ENCODE measurements around the gene ATP9A. TPM values are rescaled to one million over a fixed set of nuclear protein-coding genes. Genes with fewer than 3 reads are reported as not detected.
"Not testable (repeated sequence)": the region's sequence is repeated elsewhere in the genome, so short reads cannot be mapped to it uniquely, and the experiment has no call there.

Gene ATP9A
- total RNA-seq, 2 experiments from 2014 or later = 0.11 to 0.19 TPM

DNA sequence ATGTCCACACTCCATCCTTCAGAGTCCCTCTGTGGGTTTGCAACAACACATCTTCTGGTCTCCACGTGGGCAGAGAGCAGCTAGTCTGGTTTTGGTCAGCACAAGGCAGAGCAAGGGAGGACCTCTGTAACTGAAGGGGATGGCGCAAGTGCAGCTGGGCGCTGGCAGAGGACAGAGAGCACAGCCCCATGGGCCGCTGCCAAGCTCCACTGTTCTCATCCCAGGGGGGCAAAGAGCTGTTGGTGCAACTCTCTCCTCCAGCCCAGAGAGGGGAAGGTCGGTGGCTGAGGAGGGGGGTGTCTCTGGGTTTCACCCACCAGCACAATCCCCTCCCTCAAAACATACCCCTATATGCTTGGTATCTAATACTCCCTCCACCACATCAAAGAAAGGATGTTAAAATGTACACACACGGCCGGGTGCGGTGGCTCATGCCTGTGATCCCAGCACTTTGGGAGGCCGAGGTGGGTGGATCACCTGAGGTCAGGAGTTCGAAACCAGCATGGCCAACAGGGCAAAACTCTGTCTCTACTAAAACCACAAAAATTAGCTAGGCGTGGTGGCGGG, 9.1 kb downstream of the ATP9A start:
- intact Hi-C loops (cut with DNase I, micrococcal nuclease) = no loop called here

DNA sequence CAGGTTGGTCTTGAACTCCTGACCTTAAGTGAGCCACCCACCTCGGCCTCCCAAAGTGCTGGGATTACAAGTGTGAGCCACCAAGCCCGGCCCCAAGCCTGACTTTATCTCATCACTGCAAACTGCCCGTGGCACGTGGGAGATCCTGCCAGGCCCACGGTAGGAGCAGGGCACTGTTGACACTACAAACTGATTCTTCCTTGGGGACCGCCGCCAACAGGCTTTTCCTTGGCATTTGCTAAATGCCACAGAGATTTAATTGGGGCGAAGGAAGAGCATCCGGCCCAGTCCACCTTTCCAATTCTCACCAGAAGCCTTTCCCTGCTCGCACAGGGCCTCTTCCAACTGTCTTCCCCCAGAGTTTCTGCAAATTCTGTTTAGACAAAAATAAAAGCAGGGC, 11.0 kb downstream of the ATP9A start:
- Mint-ChIP-seq H3K27me3 (no peaks in the 10 kb centered on the region), H3K4me1 (ENCODE audit: low read depth) (no peaks in the 10 kb centered on the region), H3K4me3 (no peak overlapping the region), H3K9me3 (no peaks in the 10 kb centered on the region), H3K36me3 (ENCODE audit: low read depth) (no peaks in the 10 kb centered on the region), H3K27ac (no peak overlapping the region)
- ATAC-seq (ENCODE audit: poor library complexity) (no peak), DNase-seq (no peak)
- Histone ChIP-seq H3K4me3 (ENCODE audit: low read length) (no peak overlapping the region), H3K36me3 (ENCODE audit: insufficient read depth, low read length) (no peaks in the 10 kb centered on the region), H3K27ac (ENCODE audit: low read depth in 1 of 2, low read length in 2 of 2) (no peak overlapping the region), H3K4me1 (ENCODE audit: insufficient read depth, low read length) (no peaks in the 10 kb centered on the region), H3K9me3 (ENCODE audit: control insufficient read depth in 1 of 2, insufficient read depth in 1 of 2, low read length in 2 of 2) (peaks cover 0 to 5% of the 10 kb centered on the region in 2 experiments), H3K27me3 (ENCODE audit: control insufficient read depth in 1 of 2, insufficient read depth in 2 of 2, low read length in 2 of 2) (no peaks in the 10 kb centered on the region)
- ChIA-PET POLR2A (no interaction called here), CTCF (no interaction called here)
- TF ChIP-seq, protein P1, sequence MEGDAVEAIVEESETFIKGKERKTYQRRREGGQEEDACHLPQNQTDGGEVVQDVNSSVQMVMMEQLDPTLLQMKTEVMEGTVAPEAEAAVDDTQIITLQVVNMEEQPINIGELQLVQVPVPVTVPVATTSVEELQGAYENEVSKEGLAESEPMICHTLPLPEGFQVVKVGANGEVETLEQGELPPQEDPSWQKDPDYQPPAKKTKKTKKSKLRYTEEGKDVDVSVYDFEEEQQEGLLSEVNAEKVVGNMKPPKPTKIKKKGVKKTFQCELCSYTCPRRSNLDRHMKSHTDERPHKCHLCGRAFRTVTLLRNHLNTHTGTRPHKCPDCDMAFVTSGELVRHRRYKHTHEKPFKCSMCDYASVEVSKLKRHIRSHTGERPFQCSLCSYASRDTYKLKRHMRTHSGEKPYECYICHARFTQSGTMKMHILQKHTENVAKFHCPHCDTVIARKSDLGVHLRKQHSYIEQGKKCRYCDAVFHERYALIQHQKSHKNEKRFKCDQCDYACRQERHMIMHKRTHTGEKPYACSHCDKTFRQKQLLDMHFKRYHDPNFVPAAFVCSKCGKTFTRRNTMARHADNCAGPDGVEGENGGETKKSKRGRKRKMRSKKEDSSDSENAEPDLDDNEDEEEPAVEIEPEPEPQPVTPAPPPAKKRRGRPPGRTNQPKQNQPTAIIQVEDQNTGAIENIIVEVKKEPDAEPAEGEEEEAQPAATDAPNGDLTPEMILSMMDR (IDR thresholded peaks at IDR 0.05) = no peak
- intact Hi-C loops (cut with DNase I, micrococcal nuclease) = no loop called here

More for the DNA sequence above, 9.1 kb downstream of the ATP9A start:
- POLR2A ChIA-PET = no interaction called here
- DNase-seq = no peak
- peaks cover 4% of the 10 kb centered on the region for H3K27me3 Mint-ChIP-seq
- no peak overlapping the region for H3K27ac Mint-ChIP-seq
- Histone ChIP-seq H3K9me3 (ENCODE audit: control insufficient read depth in 1 of 2, insufficient read depth in 1 of 2, low read length in 2 of 2) (peaks cover 0 to 10% of the 10 kb centered on the region in 2 experiments), H3K27ac (ENCODE audit: low read depth in 1 of 2, low read length in 2 of 2) (no peak overlapping the region), H3K36me3 (ENCODE audit: insufficient read depth, low read length) (no peaks in the 10 kb centered on the region), H3K4me1 (ENCODE audit: insufficient read depth, low read length) (no peaks in the 10 kb centered on the region), H3K27me3 (ENCODE audit: control insufficient read depth in 1 of 2, insufficient read depth in 2 of 2, low read length in 2 of 2) (no peaks in the 10 kb centered on the region), H3K4me3 (ENCODE audit: low read length) (no peak overlapping the region)
- no peaks in the 10 kb centered on the region for H3K36me3 Mint-ChIP-seq (ENCODE audit: low read depth)
- H3K9me3 Mint-ChIP-seq = no peaks in the 10 kb centered on the region
- CTCF ChIA-PET = no interaction called here
- no peak for ATAC-seq (ENCODE audit: poor library complexity)
- TF ChIP-seq, protein P1 (IDR thresholded peaks at IDR 0.05) = no peak
- H3K4me3 Mint-ChIP-seq = no peak overlapping the region
- no peaks in the 10 kb centered on the region for H3K4me1 Mint-ChIP-seq (ENCODE audit: low read depth)

DNA sequence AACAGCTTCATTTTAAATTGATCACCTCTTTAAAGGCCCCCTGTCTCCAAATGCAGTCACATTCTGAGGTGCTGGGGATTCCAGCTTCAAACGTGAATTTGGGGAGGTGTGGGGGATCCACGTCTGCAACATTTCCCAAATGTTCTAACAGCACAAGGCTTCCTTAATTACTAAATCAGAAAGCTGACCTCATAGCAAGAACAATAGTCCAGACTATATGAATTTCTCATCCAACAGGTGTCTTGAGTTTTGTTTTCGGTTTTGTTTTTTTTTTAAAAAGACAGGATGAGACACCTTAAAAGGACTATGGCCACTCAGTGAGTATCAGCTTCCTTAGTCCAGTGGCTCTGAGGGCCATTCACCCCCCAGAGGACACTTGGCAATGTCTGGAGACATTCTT, 11.5 kb downstream of the ATP9A start:
- ChIA-PET CTCF (no interaction called here), POLR2A (no interaction called here)
- no peaks in the 10 kb centered on the region for H3K27me3 ChIP-seq (ENCODE audit: control insufficient read depth in 1 of 2, insufficient read depth in 2 of 2, low read length in 2 of 2)
- Mint-ChIP-seq H3K27ac (no peak overlapping the region), H3K9me3 (no peaks in the 10 kb centered on the region), H3K27me3 (no peaks in the 10 kb centered on the region), H3K36me3 (ENCODE audit: low read depth) (no peaks in the 10 kb centered on the region), H3K4me1 (ENCODE audit: low read depth) (no peaks in the 10 kb centered on the region), H3K4me3 (no peak overlapping the region)
- no peak overlapping the region for H3K4me3 ChIP-seq (ENCODE audit: low read length)
- ATAC-seq (ENCODE audit: poor library complexity) (no peak), DNase-seq (no peak)
- TF ChIP-seq, protein P1 (IDR thresholded peaks at IDR 0.05) = no peak
- H3K4me1 ChIP-seq (ENCODE audit: insufficient read depth, low read length) = no peaks in the 10 kb centered on the region
- H3K27ac ChIP-seq (ENCODE audit: low read depth in 1 of 2, low read length in 2 of 2) = no peak overlapping the region
- no peaks in the 10 kb centered on the region for H3K36me3 ChIP-seq (ENCODE audit: insufficient read depth, low read length)
- intact Hi-C loops (cut with DNase I, micrococcal nuclease) = no loop called here
- H3K9me3 ChIP-seq (ENCODE audit: control insufficient read depth in 1 of 2, insufficient read depth in 1 of 2, low read length in 2 of 2) = peaks cover 0 to 4% of the 10 kb centered on the region in 2 experiments

DNA sequence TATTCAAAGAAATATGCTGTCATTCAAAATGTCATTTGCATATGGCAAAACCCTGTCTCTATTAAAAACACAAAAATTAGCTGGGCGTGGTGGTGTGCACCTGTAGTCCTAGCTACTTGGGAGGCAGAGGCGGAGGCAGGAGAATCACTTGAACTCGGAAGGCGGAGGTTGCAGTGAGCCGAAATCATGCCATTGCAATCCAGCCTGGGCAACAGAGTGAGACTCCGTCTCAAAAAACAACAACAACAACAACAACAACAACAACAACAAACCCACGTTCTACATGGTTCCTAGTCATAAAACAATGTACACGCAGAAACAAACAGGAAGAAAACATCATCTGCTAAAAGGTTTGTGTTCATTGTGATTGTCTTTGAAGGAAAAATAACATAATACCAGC, 15.0 kb downstream of the ATP9A start:
- H3K4me3 Mint-ChIP-seq, CTCF ChIA-PET: not testable (repeated sequence)

More for the DNA sequence above, 15.0 kb downstream of the ATP9A start:
- H3K4me1 Mint-ChIP-seq (ENCODE audit: low read depth); H3K9me3 ChIP-seq (ENCODE audit: control insufficient read depth in 1 of 2, insufficient read depth in 1 of 2, low read length in 2 of 2); H3K4me3 ChIP-seq (ENCODE audit: low read length); H3K27ac Mint-ChIP-seq; ATAC-seq (ENCODE audit: poor library complexity); H3K27me3 ChIP-seq (ENCODE audit: control insufficient read depth in 1 of 2, insufficient read depth in 2 of 2, low read length in 2 of 2); H3K4me1 ChIP-seq (ENCODE audit: insufficient read depth, low read length); POLR2A ChIA-PET; intact Hi-C loops (cut with DNase I, micrococcal nuclease); H3K27me3 Mint-ChIP-seq; H3K36me3 Mint-ChIP-seq (ENCODE audit: low read depth); H3K27ac ChIP-seq (ENCODE audit: low read depth in 1 of 2, low read length in 2 of 2); H3K36me3 ChIP-seq (ENCODE audit: insufficient read depth, low read length); DNase-seq; H3K9me3 Mint-ChIP-seq: not testable (repeated sequence)

All from CD4-positive, alpha-beta T cell (primary cell).